ENCODE data around the gene MYOT. TPM values are rescaled to one million over a fixed set of nuclear protein-coding genes. Genes with fewer than 3 reads are reported as not detected.

The MYOT gene
- total RNA-seq, 1 experiment from 2014 or later: not detected

- no peak for DNase-seq (ENCODE audit: extremely low read depth, low read depth)
Measured at GRCh38 chr5:137894586-137894985, 26.9 kb downstream of the MYOT start.

GRCh38 chr5:137896560-137896959, 28.9 kb downstream of the MYOT start:
- no peak for DNase-seq (ENCODE audit: extremely low read depth, low read depth)

GRCh38 chr5:137899493-137899892, 31.8 kb downstream of the MYOT start:
- DNase-seq (ENCODE audit: extremely low read depth, low read depth): no peak

- no peak for DNase-seq (ENCODE audit: extremely low read depth, low read depth)
Measured at GRCh38 chr5:137901011-137901817, 33.6 kb downstream of the MYOT start.

- DNase-seq (ENCODE audit: extremely low read depth, low read depth): no peak
Measured at GRCh38 chr5:137902408-137903133, 34.9 kb downstream of the MYOT start.

GRCh38 chr5:137914758-137915157, 47.1 kb downstream of the MYOT start:
- no peak for DNase-seq (ENCODE audit: extremely low read depth, low read depth)

GRCh38 chr5:137916923-137917322, 49.3 kb downstream of the MYOT start:
- DNase-seq (ENCODE audit: extremely low read depth, low read depth): no peak

- no peak for DNase-seq (ENCODE audit: extremely low read depth, low read depth)
Measured at GRCh38 chr5:137921931-137922330, 54.3 kb downstream of the MYOT start.

GRCh38 chr5:137923856-137924255, 56.2 kb downstream of the MYOT start:
- no peak for DNase-seq (ENCODE audit: extremely low read depth, low read depth)

GRCh38 chr5:137932800-137933199, 65.1 kb downstream of the MYOT start:
- no peak for DNase-seq (ENCODE audit: extremely low read depth, low read depth)

- DNase-seq (ENCODE audit: extremely low read depth, low read depth): no peak
Measured at GRCh38 chr5:137933491-137933911, 65.8 kb downstream of the MYOT start.

- DNase-seq (ENCODE audit: extremely low read depth, low read depth): no peak
Measured at GRCh38 chr5:137935190-137935589, 67.5 kb downstream of the MYOT start.

- DNase-seq (ENCODE audit: extremely low read depth, low read depth): no peak
Measured at GRCh38 chr5:137935694-137936093, 68.0 kb downstream of the MYOT start.

Other genes with a start within 250 kb of the MYOT start
- gene KLHL3, start 131.8 kb upstream of the MYOT start, total RNA-seq (2014; rRNA removed; shearing (Covaris generic)): 3.2 and 5.0 TPM in 2 replicates
- 13.2 and 14.3 TPM in 2 replicates for gene HNRNPA0, start 113.5 kb upstream of the MYOT start, total RNA-seq (2014; rRNA removed; shearing (Covaris generic))
- gene PKD2L2, start 21.6 kb downstream of the MYOT start, total RNA-seq (2014; rRNA removed; shearing (Covaris generic)): not detected in 2 replicates
- gene FAM13B, start 165.2 kb downstream of the MYOT start, total RNA-seq (2014; rRNA removed; shearing (Covaris generic)): 10.7 and 17.7 TPM in 2 replicates
- not detected in 2 replicates for gene WNT8A, start 216.2 kb downstream of the MYOT start, total RNA-seq (2014; rRNA removed; shearing (Covaris generic))

Measured in NCI-H460 (cell line).